IPS-NIHi7 (cell line): ENCODE results near the gene TCOF1.

Experiments used
- DNase-seq: peaks from one replicate; pipeline ENCODE4 v3.0.0; 2012; ENCODE audit warnings: mixed read lengths; ENCODE audit errors: extremely low spot score

Gene TCOF1

DNA sequence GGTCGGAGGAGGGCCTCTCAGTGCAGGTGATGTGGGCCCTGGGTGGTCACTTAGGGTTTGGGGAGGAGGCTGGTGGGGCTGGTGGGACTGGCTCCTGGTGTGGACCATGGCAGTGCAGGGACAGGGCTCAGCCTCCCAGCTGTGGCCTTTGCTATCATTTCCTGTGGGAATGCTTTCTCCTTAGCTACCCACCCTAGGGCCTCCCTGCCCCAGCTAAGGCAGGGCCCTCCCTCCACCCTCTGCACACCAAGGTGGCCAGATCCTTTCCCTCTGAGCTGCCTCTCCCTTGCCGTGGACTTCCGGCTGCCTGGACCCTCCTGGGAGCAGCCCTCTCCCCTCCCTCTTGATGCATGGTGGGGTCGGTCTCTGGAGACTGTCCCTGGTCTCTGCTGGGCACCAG lies 32.1 kb upstream of the TCOF1 start:
- DNase-seq: no peak

- no peak for DNase-seq
Measured at GRCh38 chr5:150326707-150327106, 30.8 kb upstream of the TCOF1 start.

- no peak for DNase-seq
Measured at GRCh38 chr5:150327139-150327538, 30.4 kb upstream of the TCOF1 start.

- no peak for DNase-seq
Measured at GRCh38 chr5:150328515-150328914, 29.0 kb upstream of the TCOF1 start.

- no peak for DNase-seq
Measured at GRCh38 chr5:150329038-150329437, 28.5 kb upstream of the TCOF1 start.

DNA sequence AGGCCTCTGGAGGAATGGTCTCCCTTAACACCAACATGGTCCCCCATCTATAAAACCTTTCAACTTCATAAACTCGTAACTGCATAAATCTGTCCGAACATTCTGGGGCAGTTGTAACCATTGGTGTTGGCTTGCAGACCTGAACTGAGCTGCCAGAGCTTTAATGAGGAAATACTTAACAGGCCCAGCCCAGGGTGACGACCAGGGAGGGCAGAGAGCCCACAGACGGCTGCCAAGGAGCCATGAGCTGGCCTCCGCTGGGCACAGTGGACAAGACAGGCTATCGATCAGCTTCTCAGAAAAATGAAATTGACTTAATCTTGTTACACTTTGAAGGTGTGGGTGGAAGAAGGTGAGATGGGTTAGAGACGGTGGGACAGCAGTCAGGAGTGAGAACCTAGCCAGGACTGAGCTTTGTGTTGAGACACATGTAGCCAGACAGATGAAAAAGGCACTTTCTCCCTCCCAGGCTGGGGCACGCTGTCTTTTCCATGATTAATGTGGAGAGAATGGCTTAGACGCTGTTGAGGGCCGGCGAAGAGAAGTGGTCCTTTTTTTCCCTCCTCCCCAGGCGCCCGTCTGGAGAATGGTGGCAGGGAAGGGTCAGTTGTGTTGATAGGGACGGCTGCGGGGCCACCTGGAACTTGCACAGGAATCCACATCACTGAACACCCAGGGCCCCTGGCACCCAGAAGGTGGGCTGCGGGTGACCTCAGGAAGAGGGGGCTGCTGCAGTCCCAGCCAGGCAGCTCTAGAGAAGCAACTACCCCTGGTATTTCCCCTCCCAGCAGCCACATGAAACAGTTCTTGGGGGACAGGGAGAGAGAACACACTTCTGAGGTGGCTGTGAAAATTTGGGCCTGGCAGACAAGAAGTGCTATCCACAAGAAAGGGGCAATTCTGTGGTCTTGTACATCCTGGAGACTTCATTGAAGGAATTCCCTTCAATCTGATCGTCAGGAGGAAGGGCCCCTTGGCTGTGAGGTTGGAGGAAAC lies 27.3 kb upstream of the TCOF1 start:
- DNase-seq: no peak

DNA sequence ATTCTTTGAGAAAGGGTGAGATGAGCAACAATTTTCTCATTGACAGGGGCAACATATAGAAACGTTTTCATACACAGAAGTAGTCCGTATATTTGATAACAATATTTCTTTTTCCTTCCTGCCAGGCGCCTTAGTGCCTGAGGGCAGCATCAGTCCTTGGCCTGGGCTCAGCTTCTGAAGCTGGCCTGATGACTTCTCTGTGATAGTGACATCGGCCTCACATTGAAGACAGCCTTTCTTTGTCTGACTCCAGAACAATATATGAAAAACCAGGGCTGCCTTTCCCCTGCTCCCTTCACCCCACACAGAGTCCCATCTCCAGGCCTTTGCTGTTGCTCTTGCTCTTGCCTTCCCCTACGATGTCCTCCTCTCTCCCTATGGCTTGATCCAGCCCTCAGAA lies 24.1 kb upstream of the TCOF1 start:
- DNase-seq: no peak

GRCh38 chr5:150335778-150336177 lies 21.7 kb upstream of the TCOF1 start:
- DNase-seq: no peak

DNA sequence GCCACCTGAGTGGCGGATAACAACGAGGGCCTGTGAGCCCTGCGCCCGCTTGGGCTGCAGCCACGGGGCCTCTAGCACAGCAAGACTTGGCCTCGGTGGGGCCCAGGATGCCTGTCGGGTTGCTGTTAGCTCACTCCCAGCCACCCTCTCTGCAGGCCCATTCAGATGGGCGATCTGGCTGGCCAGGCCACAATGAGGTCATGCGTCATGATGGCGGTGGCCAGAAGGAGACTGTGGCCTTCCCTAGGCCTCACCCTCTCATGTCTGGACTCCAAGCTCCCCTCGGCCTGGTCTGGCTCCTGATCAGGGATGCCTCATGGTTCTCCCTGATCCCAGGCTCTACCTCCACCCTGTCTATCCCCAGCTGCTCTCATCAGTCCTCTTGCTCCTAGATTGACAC lies 19.0 kb upstream of the TCOF1 start:
- no peak for DNase-seq

- DNase-seq: no peak
Measured at GRCh38 chr5:150339165-150339564, 18.3 kb upstream of the TCOF1 start.

- no peak for DNase-seq
Measured at GRCh38 chr5:150339841-150340240, 17.7 kb upstream of the TCOF1 start.

GRCh38 chr5:150340614-150341255 lies 16.8 kb upstream of the TCOF1 start:
- no peak for DNase-seq

DNA sequence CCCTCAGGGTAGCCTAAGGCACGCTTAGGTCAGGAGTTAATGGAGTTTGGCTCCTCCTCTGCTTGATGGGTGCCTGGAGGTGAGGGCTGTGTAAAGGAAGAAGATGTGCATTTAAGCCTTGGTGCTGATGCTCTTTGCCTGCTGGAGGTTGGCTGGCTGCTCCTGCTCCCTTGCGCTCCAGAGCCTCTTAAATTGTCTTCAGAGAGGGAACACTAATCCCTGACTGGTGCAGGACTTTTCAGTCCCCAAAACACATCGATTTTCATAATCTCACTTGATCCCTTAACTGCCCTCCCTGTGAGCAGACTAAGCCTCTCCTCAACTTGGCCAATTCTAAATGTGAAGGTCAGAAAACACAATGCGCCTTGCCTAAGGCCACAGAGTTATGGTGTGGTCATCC lies 16.2 kb upstream of the TCOF1 start:
- DNase-seq: no peak

DNA sequence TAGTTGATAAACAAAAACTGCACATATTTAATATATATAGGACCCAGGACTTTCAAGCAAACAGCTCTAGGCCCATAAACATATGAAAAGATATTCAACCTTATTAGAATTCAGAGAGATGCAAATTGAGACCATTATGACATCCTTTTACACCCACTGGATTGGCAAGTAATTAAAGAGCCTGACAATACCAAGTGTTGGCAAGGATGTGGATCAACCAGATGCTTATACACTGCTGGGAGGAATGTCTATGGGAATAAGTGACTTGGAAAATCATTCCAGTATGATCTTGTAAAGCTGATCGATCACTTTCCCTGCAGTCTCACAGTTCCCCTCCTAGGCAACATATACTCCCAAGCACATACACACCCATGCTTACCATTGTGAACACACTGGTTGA lies 15.5 kb upstream of the TCOF1 start:
- no peak for DNase-seq

GRCh38 chr5:150342583-150342982 lies 14.9 kb upstream of the TCOF1 start:
- no peak for DNase-seq

GRCh38 chr5:150343994-150344631 lies 13.4 kb upstream of the TCOF1 start:
- no peak for DNase-seq

DNA sequence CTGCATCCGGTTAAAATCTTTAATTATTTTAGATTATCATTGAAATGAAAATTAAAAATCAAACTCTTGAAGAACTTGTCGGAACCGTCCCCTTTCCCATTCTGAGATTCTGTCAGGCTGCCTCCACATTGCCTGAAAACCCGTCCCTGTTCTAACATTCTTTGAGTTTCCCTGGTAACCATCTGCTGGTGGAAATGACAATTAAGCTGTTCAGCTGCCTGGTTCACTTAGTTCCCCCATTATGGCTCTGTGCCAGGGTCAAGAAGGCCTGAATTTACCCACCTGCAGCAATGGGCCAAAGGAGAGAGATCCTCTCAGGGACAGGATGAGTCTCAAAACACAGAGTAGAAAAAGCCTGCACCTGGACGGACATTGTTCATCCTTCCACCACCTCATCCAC lies 11.8 kb upstream of the TCOF1 start:
- DNase-seq: no peak

DNA sequence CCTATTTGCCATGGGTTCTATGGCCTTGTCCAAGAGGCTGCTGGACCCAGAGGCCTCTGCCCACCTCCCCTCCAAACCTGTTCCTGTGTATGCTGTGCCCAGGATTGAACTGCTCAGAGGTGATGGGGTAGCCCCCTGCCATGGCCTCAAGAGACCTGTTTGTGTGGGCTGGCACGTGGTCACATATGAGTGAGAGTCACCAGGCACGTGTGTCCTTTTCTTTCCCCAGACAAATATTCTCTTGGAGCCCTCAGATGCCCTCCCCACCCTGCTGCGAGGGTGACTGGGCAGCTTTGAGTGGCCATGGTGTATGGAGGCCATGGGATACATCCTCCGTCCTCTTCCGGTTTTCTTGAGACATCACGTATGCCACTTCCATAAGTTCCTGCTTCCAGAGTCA lies 10.9 kb upstream of the TCOF1 start:
- no peak for DNase-seq

DNA sequence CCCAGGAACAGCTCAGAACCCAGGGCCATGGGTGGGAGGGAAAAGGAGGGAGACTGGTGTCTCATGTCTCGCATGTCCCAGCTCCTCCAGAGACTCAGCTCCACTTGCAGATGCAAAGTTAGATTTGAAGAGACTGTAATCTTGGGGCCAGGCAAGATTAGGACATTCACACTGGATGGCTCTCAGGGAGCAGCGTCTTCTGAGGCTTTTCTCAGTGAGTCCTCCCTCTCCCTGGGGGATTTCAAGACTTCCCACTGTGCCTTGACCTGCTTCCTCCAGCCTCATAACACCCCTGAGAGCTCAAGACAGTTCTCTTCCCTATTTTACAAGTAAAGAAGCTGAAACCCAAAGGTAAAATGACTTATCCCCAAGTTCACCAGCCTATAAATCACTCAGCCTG lies 10.5 kb upstream of the TCOF1 start:
- DNase-seq: no peak

- DNase-seq: no peak
Measured at GRCh38 chr5:150347451-150347850, 10.0 kb upstream of the TCOF1 start.

- DNase-seq: no peak
Measured at GRCh38 chr5:150349681-150350275, 7.7 kb upstream of the TCOF1 start.
